Heart left ventricle (tissue), 13 donors: ENCODE results near the gene PNLIPRP2.

Experiments used
- POLR2A ChIP-seq, 2 donors: fragments of 450-650 bp; IDR thresholded peaks; one replicate each; pipeline ENCODE4 v1.6.1; 2017; ENCODE audit warnings: antibody characterized with exemption in 2 of 2, mild to moderate bottlenecking in 2 of 2, moderate library complexity in 2 of 2
- TF ChIP-seq, protein P1 (sequence below), 12 donors: fragments of 200-600 bp; sonication (generic) in 4 of 12; IDR thresholded peaks; one replicate each; pipeline versions ENCODE4 v1.5.0 to v1.8.0; 2018 to 2022; ENCODE audit warnings: antibody characterized with exemption in 12 of 12, mild to moderate bottlenecking in 5 of 12
- donor health status: ischemic (EF 13 %, LVEDD 7.1; RV severe dilation, severe dysfunction).
- donor health status: DM: no; HTN: yes; CAD: no.
- donor health status: DM: no; HTN: no; CAD: no.
- donor health status: ischemic (EF 25% LVEDD 6.9; RV normal size, moderate dysfunction).
- donor health status: ischemic (EF 25% LVEDD 5.7; RV mildly dilated, moderate dysfunction).
- donor health status: ischemic (EF 35%, LVEDD 5.7; RV mildly dilated, moderate dysfunction).
- donor health status: nonischemic (EF 11% LVEDD 7.7; RV severe dilation, severe dysfunction).
- donor health status: DM: yes; HTN: yes; CAD: no.
- donor health status: PGD.
- donor health status: ischemic (EF 29% LVEDD 5.4; RV normal size, mild dysfunction).
- donor health status: nonischemic (EF 23%, LVEDD 6.1; RV moderate dilation, normal function).

DNA sequence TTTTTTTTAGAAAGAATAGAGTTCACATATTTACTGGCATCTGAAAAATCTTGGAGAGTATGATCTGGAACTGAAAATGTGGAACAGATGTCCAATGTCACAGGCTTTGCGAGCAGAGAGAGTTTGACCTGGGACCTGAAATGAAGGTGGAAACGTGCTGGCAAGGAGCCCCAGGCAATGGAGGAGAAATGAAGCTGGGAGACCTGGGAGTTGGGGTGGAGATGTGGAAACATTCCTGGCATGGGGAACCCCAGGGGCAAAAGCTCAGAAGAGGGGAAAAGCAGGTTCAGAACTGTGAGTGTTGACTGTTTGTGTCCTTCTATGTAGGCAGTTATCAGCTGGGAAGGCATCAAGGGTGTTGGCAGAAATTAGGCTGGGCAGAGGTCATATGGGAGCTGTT lies 7.3 kb upstream of the PNLIPRP2 start:
- TF ChIP-seq, protein P1, sequence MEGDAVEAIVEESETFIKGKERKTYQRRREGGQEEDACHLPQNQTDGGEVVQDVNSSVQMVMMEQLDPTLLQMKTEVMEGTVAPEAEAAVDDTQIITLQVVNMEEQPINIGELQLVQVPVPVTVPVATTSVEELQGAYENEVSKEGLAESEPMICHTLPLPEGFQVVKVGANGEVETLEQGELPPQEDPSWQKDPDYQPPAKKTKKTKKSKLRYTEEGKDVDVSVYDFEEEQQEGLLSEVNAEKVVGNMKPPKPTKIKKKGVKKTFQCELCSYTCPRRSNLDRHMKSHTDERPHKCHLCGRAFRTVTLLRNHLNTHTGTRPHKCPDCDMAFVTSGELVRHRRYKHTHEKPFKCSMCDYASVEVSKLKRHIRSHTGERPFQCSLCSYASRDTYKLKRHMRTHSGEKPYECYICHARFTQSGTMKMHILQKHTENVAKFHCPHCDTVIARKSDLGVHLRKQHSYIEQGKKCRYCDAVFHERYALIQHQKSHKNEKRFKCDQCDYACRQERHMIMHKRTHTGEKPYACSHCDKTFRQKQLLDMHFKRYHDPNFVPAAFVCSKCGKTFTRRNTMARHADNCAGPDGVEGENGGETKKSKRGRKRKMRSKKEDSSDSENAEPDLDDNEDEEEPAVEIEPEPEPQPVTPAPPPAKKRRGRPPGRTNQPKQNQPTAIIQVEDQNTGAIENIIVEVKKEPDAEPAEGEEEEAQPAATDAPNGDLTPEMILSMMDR (IDR thresholded peaks at IDR 0.05): no peak
- TF ChIP-seq POLR2A (IDR thresholded peaks at IDR 0.05): no peak
